SK-N-SH (cell line): ENCODE measurements around the gene MXI1. TPM values are rescaled to one million over a fixed set of nuclear protein-coding genes. Genes with fewer than 3 reads are reported as not detected.

Experiments
- CTCF ChIA-PET: fragments of 300-600, 350-600 bp; formaldehyde crosslinking; extraction: SDS; loops from one replicate; lab custom pipeline; 2021; lab: Yijun Ruan, JAX
- POLR2A ChIA-PET: fragments of 350-600 bp; sonication (Branson Sonifier 250); formaldehyde crosslinking; extraction: SDS; loops from one replicate; lab custom pipeline; 2020; ENCODE audit warnings: antibody characterized with exemption, inconsistent platforms; lab: Yijun Ruan, JAX
- DNase-seq: peaks from one replicate; pipeline ENCODE4 v3.0.0; 2012
- H2AFZ ChIP-seq: fragments of 200-600 bp; sonication (generic); 2 replicates; pipeline ENCODE4 v1.8.1; 2016; ENCODE audit warnings: antibody characterized with exemption, mild to moderate bottlenecking, low read depth
- H3F3A ChIP-seq: fragments of 200-600 bp; sonication (generic); replicated peaks from 2 replicates; pipeline ENCODE3; 2016; ENCODE audit warnings: antibody characterized with exemption, mild to moderate bottlenecking; ENCODE audit not compliant: insufficient read depth
- H3K27ac ChIP-seq, 2 experiments: fragments of 200-500 bp in 1 of 2; fragments of 200-600 bp in 1 of 2; sonication (Bioruptor generic) in 1 of 2; sonication (generic), shearing (Covaris generic) in 1 of 2; 2 replicates each; pipeline versions ENCODE4 v1.5.1 to v1.6.1; 2014 to 2016; ENCODE audit warnings: low read depth in 2 of 2, inconsistent platforms in 1 of 2, low read length in 1 of 2, mild to moderate bottlenecking in 1 of 2, mixed read lengths in 1 of 2
- H3K27me3 ChIP-seq: fragments of 200-600 bp; sonication (generic), shearing (Covaris generic); 2 replicates; pipeline ENCODE4 v1.6.1; 2016; ENCODE audit warnings: mixed run types; ENCODE audit not compliant: insufficient read depth
- H3K36me3 ChIP-seq, 2 experiments: fragments of 200-500 bp in 1 of 2; fragments of 200-600 bp in 1 of 2; sonication (Bioruptor generic) in 1 of 2; sonication (generic) in 1 of 2; replicated peaks in 1 of 2; 2 replicates each; pipeline versions ENCODE3 to v1.5.1; 2014 to 2016; ENCODE audit warnings: low read length in 1 of 2, mild to moderate bottlenecking in 1 of 2; ENCODE audit not compliant: insufficient read depth in 2 of 2, control insufficient read depth in 1 of 2
- H3K4me1 ChIP-seq, 2 experiments: fragments of 200-500 bp in 1 of 2; fragments of 200-600 bp in 1 of 2; sonication (Bioruptor generic) in 1 of 2; sonication (generic), shearing (Covaris generic) in 1 of 2; 2 replicates each; pipeline versions ENCODE4 v1.5.1 to v1.6.1; 2014 to 2016; ENCODE audit warnings: low read depth in 1 of 2, low read length in 1 of 2, mixed run types in 1 of 2; ENCODE audit not compliant: insufficient read depth in 2 of 2, control insufficient read depth in 1 of 2
- H3K4me2 ChIP-seq: fragments of 200-600 bp; sonication (generic), shearing (Covaris generic); 2 replicates; pipeline ENCODE4 v1.6.1; 2017; ENCODE audit warnings: mixed run types
- H3K4me3 ChIP-seq, 2 experiments: fragments of 200-500 bp in 1 of 2; fragments of 200-600 bp in 1 of 2; sonication (Bioruptor generic) in 1 of 2; sonication (generic), shearing (Covaris generic) in 1 of 2; 2 replicates each; pipeline versions ENCODE4 v1.5.1 to v1.8.1; 2014 to 2016; ENCODE audit warnings: low read depth in 2 of 2, inconsistent platforms in 1 of 2, low read length in 1 of 2, mild to moderate bottlenecking in 1 of 2, mixed read lengths in 1 of 2, moderate library complexity in 1 of 2
- H3K79me2 ChIP-seq: fragments of 200-600 bp; sonication (generic); 2 replicates; pipeline ENCODE4 v1.8.1; 2017; ENCODE audit warnings: mild to moderate bottlenecking; ENCODE audit not compliant: insufficient read depth
- H3K9ac ChIP-seq: fragments of 200-600 bp; sonication (generic); 2 replicates; pipeline ENCODE4 v1.6.1; 2017; ENCODE audit warnings: mixed run types
- H3K9me2 ChIP-seq: fragments of 200-600 bp; sonication (generic); 2 replicates; pipeline ENCODE4 v1.6.1; 2017; ENCODE audit warnings: mixed run types
- H3K9me3 ChIP-seq: fragments of 200-600 bp; sonication (generic); 2 replicates; pipeline ENCODE4 v1.6.1; 2017; ENCODE audit warnings: mixed run types, mild to moderate bottlenecking, moderate library complexity
- H4K20me1 ChIP-seq: fragments of 200-600 bp; sonication (generic); 2 replicates; pipeline ENCODE4 v1.6.1; 2017; ENCODE audit warnings: mild to moderate bottlenecking, mixed run types; ENCODE audit not compliant: insufficient read depth
- CHD2 ChIP-seq: fragments of 150-350 bp; IDR thresholded peaks from 2 replicates; pipeline ENCODE4 v1.6.1; 2018; ENCODE audit warnings: low read length; ENCODE audit not compliant: partially characterized antibody
- EP300 ChIP-seq, 2 experiments: IDR thresholded peaks; 2 replicates each; pipeline versions ENCODE4 v1.4.0 to v1.6.1; 2012; ENCODE audit warnings: borderline replicate concordance in 1 of 2, low read depth in 1 of 2, low read length in 1 of 2
- EZH2phosphoT487 ChIP-seq: fragments of 200-600 bp; sonication (generic); IDR thresholded peaks from 2 replicates; pipeline ENCODE4 v1.6.1; 2017; ENCODE audit warnings: low read depth, mixed run types, mild to moderate bottlenecking, antibody characterized with exemption, moderate library complexity, borderline replicate concordance
- FOSL2 ChIP-seq: IDR thresholded peaks from 2 replicates; pipeline ENCODE4 v1.4.0; 2012; ENCODE audit warnings: low read depth, mild to moderate bottlenecking, moderate library complexity, borderline replicate concordance
- FOXJ3 ChIP-seq: sonication (generic); formaldehyde crosslinking; IDR thresholded peaks from 2 replicates; pipeline ENCODE4 v1.5.1; 2020; ENCODE audit warnings: mild to moderate bottlenecking, missing genetic modification reagents
- FOXM1 ChIP-seq: IDR thresholded peaks from 2 replicates; pipeline ENCODE4 v1.4.0; 2012; ENCODE audit warnings: low read depth, mild to moderate bottlenecking
- JUND ChIP-seq: IDR thresholded peaks from 2 replicates; pipeline ENCODE4 v1.4.0; 2012
- NRF1 ChIP-seq: IDR thresholded peaks from 2 replicates; pipeline ENCODE4 v1.6.1; 2012; ENCODE audit warnings: low read depth, mild to moderate bottlenecking, low read length
- POLR2AphosphoS5 ChIP-seq: IDR thresholded peaks from 2 replicates; pipeline ENCODE4 v1.6.1; 2012; ENCODE audit warnings: low read depth, low read length
- RAD21 ChIP-seq: IDR thresholded peaks from 2 replicates; pipeline ENCODE4 v1.6.1; 2012; ENCODE audit warnings: mild to moderate bottlenecking, low read length
- RCOR1 ChIP-seq: fragments of 150-350 bp; IDR thresholded peaks from 2 replicates; pipeline ENCODE4 v1.6.1; 2017; ENCODE audit warnings: antibody characterized with exemption, low read length
- RFX5 ChIP-seq: IDR thresholded peaks from 2 replicates; pipeline ENCODE4 v1.6.1; 2012; ENCODE audit warnings: mild to moderate bottlenecking, improper control_type of control experiment, low read length
- RXRA ChIP-seq: IDR thresholded peaks from 2 replicates; pipeline ENCODE4 v1.4.0; 2012; ENCODE audit warnings: low read depth, mild to moderate bottlenecking, borderline replicate concordance
- SMC3 ChIP-seq: IDR thresholded peaks from 2 replicates; pipeline ENCODE4 v1.6.1; 2012; ENCODE audit warnings: low read depth, low read length, improper control_type of control experiment
- TEAD4 ChIP-seq: IDR thresholded peaks from 2 replicates; pipeline ENCODE4 v1.4.0; 2012; ENCODE audit warnings: mild to moderate bottlenecking, borderline replicate concordance; ENCODE audit not compliant: insufficient read depth
- YY1 ChIP-seq: IDR thresholded peaks from 2 replicates; pipeline ENCODE4 v1.4.0; 2012; ENCODE audit warnings: low read depth, mild to moderate bottlenecking
- WGBS: methylation state at CpG from one replicate; pipeline ENCODE4 v1.1.6; 2017; ENCODE audit warnings: low lambda C conversion rate; 5-methylcytosine and 5-hydroxymethylcytosine counted together
- polyA plus RNA-seq, 3 experiments: library from polyadenylated mRNA; depleted of rRNA; stranded (reverse); fragments of >200 nt; gene quantifications; 2 replicates each; pipeline ENCODE4 v1.2.3, GENCODE V29; 2012
- TF ChIP-seq, protein P1 (sequence below): IDR thresholded peaks from 2 replicates; pipeline ENCODE4 v1.4.0; 2012; ENCODE audit warnings: low read depth
- TF ChIP-seq, protein P2 (sequence below): IDR thresholded peaks from 2 replicates; pipeline ENCODE4 v1.4.0; 2012; ENCODE audit warnings: low read depth, borderline replicate concordance
- TF ChIP-seq, protein P3 (sequence below): IDR thresholded peaks from 2 replicates; pipeline ENCODE4; 2012

MXI1 gene
- polyA plus RNA-seq, 1 of the 3 experiments (the other 2 are of a cell fraction) = 13.8 TPM

DNA sequence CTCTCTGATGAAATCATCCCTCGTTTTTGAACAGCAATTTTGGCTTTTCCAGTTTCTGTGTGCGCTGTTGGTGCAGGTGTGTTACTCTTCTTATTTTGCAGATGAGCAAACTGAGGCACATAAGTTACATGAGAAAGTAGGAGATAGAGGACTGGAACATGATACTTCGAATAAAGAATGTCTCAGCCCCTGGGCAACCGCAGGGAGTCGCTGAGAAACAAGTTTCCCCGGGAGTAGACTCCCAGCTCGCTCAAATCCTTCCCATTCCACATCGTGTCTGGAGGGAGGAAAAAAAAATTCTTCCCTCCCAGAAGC lies 18.0 kb downstream of the MXI1 start:
- ChIA-PET CTCF (interaction anchor here (0.7 to 6.0 kb wide), 12 partner anchors 10 to 504 kb away, joined by 3 to 32 read pairs (median 4); partner anchors contain the start of gene MXI1), POLR2A (interaction anchor here (1.1 kb wide), 1 partner anchor 17 kb away, joined by 3 read pairs; no protein-coding TSS in a partner anchor)
- H3K4me3 ChIP-seq = peak overlapping the region; percentile 57 to 83
- H3K27ac ChIP-seq = peak overlapping the region; percentile 39 to 65; a peak in 3 of 4 replicates
- no peaks in the 10 kb centered on the region for H3K9me2 ChIP-seq
- DNase-seq = no peak
- no peaks in the 10 kb centered on the region for H3K27me3 ChIP-seq
- H2AFZ ChIP-seq = peak overlapping the region; percentile 80; the same call in 1 of the 2 replicates
- H3K4me2 ChIP-seq = peak overlapping the region; percentile 74
- H3K9me3 ChIP-seq = no peaks in the 10 kb centered on the region
- H3K79me2 ChIP-seq = no peaks in the 10 kb centered on the region
- 3% methylated on average over 8 of the region's 8 CpGs for WGBS
- H3K36me3 ChIP-seq = peaks cover 0 to 21% of the 10 kb centered on the region in 2 experiments
- no peaks in the 10 kb centered on the region for H3F3A ChIP-seq
- H4K20me1 ChIP-seq = no peaks in the 10 kb centered on the region
- TF ChIP-seq FOSL2 = no peak
- no peak for TF ChIP-seq FOXJ3 (CRISPR knock-in tag)
- no peak for TF ChIP-seq POLR2AphosphoS5
- TF ChIP-seq TEAD4 = no peak
- no peak for TF ChIP-seq RAD21
- TF ChIP-seq YY1 = no peak
- no peak for TF ChIP-seq EP300 (IDR thresholded peaks at IDR 0.05; ENCODE audit: borderline replicate concordance in 1 of 2, low read depth in 1 of 2, low read length in 1 of 2)
- TF ChIP-seq, protein P1, sequence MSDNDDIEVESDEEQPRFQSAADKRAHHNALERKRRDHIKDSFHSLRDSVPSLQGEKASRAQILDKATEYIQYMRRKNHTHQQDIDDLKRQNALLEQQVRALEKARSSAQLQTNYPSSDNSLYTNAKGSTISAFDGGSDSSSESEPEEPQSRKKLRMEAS = no peak
- TF ChIP-seq RFX5 = no peak
- no peak for TF ChIP-seq NRF1
- TF ChIP-seq, protein P2, sequence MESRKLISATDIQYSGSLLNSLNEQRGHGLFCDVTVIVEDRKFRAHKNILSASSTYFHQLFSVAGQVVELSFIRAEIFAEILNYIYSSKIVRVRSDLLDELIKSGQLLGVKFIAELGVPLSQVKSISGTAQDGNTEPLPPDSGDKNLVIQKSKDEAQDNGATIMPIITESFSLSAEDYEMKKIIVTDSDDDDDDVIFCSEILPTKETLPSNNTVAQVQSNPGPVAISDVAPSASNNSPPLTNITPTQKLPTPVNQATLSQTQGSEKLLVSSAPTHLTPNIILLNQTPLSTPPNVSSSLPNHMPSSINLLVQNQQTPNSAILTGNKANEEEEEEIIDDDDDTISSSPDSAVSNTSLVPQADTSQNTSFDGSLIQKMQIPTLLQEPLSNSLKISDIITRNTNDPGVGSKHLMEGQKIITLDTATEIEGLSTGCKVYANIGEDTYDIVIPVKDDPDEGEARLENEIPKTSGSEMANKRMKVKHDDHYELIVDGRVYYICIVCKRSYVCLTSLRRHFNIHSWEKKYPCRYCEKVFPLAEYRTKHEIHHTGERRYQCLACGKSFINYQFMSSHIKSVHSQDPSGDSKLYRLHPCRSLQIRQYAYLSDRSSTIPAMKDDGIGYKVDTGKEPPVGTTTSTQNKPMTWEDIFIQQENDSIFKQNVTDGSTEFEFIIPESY = no peak
- no peak for TF ChIP-seq RXRA
- TF ChIP-seq EZH2phosphoT487 = no peak
- TF ChIP-seq, protein P3, sequence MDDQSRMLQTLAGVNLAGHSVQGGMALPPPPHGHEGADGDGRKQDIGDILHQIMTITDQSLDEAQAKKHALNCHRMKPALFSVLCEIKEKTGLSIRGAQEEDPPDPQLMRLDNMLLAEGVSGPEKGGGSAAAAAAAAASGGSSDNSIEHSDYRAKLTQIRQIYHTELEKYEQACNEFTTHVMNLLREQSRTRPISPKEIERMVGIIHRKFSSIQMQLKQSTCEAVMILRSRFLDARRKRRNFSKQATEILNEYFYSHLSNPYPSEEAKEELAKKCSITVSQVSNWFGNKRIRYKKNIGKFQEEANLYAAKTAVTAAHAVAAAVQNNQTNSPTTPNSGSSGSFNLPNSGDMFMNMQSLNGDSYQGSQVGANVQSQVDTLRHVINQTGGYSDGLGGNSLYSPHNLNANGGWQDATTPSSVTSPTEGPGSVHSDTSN = no peak
- TF ChIP-seq RCOR1 = no peak
- TF ChIP-seq FOXM1 = no peak
- TF ChIP-seq JUND = no peak
- no peak for TF ChIP-seq CHD2
- no peak for TF ChIP-seq SMC3
- H3K4me1 ChIP-seq = peaks cover 0 to 12% of the 10 kb centered on the region in 2 experiments; a peak in 2 of 4 replicates
- peak overlapping the region; percentile 31; the same call in 1 of the 2 replicates for H3K9ac ChIP-seq
